Eye (tissue), 1 donor: ENCODE measurements around the gene GCK.

Experiments
- DNase-seq: peaks from one replicate; pipeline ENCODE4 v3.0.0-alpha.2; 2015

Gene GCK

DNA sequence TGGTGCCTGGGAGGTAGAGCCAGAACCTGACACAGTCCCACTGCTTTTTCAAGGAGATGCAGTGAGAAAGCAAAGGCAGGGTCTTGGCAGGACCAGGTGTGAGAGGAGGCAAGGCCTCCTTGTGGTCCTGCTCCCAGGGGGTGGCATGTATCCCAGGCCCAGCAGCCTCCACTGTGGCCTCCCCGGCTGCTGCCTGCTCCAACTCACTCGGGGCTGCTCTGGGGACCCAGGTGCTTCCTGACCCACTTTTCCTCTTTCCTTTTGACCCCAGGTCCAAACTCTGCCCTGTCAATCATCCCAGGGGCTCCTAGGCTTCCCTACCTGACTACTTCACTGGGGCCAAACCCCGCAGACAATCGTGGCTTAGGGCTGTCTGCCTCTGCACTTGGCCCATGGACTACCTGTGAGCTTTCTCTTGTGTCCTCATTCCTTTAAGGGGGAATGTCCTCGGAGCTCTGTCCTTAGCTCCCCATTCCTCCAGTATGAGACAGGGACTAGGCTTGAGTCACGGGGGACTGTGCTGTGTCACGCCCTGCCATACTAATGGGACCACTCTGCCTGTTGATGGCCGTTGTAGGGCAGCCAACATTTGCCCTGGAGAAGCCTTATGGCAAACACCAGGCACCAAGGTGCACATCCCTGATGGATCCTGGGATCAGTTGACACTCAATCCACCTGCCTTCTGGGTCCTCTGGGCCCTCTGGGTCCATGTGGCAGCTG is 86.2 kb downstream of the GCK start:
- DNase-seq: no peak

GRCh38 chr7:44101966-44102845 is 87.0 kb downstream of the GCK start:
- DNase-seq: peak; percentile 53

DNA sequence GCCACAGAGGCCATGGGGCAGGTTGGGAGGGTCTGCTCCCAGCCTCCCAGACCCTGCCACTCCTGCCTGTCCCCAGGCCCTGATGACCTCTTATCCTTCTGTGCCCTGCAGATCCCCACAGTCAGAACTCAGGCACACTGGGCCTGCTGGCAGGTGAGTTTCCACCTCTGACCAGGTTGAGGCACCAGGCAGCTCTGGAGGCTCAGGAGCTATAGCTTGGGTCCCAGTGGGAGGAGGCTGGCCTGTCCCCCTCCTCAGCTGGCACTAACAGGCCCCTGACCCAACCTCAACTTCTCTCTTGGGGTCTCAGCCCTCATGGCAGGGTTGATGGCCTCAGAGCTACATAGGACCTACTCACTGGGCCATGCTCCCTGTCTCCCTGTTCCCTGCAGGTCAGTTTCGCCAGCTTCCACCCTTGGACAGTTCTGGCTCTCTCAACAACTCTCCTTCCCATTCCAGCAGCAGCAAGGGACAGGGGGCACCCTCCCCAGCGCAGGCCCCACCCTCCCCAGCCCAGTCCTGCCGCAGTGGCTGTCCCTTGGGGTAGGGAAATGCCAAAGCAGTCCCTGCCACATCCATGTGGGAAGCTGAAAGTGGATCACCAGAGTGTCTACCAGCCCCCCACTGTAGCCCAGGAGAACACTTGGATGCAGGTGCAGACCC is 87.8 kb downstream of the GCK start:
- DNase-seq: no peak

DNA sequence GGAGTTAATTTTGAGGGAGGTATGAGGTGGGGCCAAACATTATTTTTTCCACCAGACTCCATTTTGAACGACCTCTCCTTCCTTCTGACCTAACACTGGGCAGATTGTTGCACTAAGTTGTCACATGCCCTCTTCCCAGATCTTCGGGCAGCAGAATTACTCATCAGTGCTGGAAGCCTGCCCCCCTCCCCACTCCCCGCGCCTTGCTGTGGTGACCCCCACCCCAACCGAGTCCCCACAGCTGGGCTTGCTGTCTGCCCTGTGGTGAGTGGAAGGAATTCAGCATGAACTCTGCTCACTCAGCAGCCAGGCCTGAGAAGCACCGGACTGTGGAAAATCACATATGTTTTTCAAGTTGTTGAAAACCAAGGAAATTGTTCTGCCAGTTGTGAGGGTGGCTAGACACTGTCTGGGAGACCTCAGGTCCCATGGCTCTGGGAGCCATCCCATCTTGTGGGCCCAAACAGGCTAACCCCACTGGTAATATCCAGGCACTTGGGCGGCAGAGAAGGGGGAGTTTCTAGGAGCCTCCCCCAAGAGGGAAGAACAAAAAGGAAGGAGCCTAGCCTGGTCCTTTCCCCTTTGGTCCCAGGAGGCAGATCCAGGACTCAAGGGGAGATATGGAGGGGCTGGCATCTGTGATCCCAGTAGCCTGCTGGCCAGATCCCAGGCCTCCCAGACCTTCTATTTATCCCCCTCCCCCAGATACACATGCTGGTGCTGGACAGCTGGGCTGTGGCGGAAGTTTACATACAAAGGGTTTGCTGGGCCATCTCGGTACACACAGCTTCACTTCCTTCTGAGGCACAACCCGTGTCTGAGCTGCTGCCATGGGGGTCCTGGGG is 88.6 kb downstream of the GCK start:
- DNase-seq: peak; percentile 41

GRCh38 chr7:44099669-44100068 is 89.6 kb downstream of the GCK start:
- no peak for DNase-seq

DNA sequence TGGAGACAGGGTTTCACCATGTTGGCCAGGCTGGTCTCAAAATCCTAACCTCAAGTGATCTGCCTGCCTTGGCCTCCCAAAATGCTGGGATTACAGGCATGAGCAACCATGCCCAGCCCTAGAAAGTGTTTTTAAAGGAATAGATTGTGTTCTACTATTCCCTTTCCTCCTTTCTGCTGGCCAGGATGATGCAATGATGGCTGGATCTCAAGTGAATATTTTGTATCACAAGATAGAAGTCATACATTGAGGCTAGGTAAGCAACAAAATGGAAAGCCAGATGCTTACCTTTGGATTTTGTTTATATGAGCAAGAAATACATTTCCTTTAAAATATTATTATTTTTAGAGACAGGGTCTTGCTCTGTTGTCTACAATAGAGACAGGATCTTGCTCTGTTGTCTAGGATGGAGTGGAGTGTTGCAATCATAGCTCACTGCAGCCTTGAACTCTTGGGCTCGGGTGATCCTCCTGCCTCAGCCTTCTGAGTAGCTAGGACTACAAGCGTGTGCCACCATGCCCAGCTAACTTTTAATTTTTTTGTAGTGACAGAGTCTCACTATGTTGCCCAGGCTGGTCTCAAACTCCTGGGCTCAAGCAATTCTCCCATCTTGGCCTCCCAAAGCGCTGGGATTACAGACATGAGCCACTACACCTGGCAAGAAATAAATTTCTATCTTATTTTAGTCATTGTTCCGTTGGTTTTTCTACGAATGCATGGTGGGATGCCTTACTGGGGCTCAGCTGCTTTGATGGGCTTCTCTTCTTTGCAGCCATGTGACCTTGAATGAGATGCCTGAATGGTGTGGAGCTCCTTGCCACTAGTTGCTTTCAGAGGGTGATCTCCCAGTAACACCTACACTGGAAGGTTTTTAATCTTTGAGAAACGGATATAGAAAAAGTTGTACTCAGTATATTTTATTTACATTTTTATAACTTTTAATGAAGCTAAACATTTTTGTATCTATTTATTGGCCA is 90.9 kb downstream of the GCK start:
- no peak for DNase-seq

GRCh38 chr7:44097064-44097932 is 91.9 kb downstream of the GCK start:
- DNase-seq: no peak

DNA sequence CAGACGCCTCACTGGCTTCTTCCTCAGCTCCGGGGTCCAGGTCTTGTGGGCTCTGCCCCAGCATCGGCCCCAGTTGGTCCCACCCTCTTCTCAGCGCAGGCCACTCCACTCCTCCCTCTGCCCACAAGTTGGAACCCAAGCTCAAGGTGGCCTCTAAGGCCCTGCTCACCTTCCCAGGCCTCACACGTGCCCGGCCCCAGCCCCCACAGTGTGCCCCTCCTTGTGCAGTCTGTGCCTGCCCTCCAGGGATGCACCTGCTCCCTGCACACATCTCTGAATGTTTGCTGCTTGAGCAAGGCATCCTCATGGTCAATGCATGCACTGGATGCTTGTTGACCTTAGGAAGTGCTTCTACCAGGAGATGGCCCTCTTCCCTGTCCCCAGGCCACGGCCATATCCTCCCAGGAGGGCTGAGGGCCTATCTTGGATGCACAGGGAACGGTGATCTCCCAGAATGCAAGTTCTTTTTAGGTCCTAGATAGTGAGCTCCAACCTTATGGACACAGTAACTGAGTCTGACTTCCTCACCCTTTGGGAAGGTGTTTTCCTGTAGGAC is 92.8 kb downstream of the GCK start:
- no peak for DNase-seq

DNA sequence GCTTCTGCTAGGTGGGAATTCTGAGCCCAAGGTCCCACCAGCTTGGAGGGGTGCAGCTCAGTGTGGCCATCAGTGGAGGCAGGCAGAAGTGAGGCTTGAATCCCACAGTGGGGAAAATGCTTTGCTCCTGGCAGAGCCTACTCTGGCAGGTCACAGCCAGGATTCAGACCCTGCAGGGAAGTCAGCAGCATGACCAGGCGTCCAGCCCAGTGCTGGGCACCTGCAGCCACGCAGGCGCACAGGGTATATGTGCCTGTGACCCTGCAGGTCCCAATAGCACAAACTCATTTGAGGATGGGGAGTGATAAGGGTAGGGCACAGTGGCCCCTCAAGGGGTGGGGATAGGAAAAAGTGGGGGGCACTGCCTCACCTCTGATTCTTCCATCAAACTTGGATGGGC is 93.5 kb downstream of the GCK start:
- DNase-seq: no peak

DNA sequence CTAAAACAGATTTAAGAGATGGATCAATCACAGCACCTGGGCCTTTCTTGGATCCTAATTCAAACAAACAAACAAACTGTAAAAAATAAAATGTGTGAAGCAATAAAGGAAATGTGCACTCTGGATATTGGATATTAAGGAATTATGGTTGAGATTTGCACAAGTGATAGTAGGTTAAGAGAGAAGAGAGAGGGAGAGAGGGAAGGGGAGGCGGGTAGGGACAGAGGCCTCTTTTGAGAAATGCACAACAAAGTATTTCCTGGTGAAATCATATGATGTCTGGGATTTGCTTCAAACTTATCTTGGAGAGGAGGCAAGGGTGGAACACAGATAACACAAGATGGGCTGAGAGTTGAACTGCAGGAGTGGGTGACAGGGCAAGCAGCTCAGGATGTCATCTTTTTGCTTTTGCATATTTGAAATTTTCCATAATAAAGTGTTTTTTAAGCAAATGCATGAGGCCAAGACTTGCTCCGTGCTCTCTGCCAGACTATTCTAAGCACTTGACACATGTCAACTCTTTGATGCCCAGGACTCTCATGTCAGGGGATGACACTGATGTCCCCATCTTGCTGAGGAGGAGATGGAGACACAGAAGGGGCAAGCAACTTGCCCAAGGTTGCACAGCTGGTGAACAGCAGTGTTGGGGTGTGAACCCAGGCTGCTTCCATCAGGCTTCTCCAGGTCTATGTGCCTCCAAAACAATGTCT is 94.2 kb downstream of the GCK start:
- DNase-seq: no peak

DNA sequence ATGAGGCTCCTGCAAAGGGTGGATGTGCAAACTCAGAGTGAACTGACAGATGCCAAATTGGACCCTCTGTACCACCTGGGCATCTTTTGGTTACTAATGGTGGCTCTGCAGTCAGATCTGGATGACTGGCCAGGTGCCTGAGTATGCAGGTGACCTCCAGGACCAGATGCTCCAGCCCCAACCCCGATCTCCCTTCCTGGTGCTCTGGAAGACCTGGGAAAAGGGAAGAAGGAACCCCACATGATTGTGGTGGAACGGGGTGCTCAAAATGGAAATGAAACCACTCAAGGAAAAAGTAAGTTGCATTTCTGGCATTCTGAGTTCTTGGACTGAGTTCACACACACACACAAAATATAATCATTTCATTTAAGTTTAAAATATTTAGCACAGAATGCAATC is 94.9 kb downstream of the GCK start:
- DNase-seq: no peak
